GM19455 (cell line): ENCODE results near the gene DUXA.
"Not testable (repeated sequence)": the region's sequence is repeated elsewhere in the genome, so short reads cannot be mapped to it uniquely, and the experiment has no call there.

ENCODE experiments used
- ATAC-seq: cut with Tn5 transposase; IDR thresholded peaks from one replicate; pipeline ENCODE4 v1.9.1; 2021; ENCODE audit not compliant: unreplicated experiment

Gene DUXA

GRCh38 chr19:57167385-57167784 is at the start of gene DUXA:
Gene DUXA (minus strand): TSS chr19:57167485. CDS start chr19:57167443, 42 bp downstream.
- ATAC-seq = no peak

- ATAC-seq = no peak
Observed at GRCh38 chr19:57212109-57212508, 44.8 kb upstream of the DUXA start.

GRCh38 chr19:57210381-57210780 is 43.1 kb upstream of the DUXA start:
- ATAC-seq = no peak

DNA sequence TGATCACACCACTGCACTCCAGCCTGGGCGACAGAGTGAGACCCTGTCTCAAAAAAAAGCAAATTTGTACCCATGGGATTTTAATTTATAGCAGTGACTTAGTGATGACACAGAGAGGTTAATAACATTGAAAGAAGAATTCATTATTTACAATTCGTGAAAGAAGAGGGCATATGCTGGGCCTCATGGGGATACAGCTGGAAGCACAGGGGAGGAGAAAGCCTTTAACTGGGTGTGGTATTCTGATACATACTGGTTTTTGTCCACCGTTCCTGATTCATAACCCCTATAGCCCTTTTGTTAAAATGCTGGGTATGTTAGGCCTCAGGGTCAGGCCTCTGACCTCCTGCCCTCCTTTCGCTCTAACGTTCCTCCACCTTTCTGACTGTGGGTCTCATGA is 34.9 kb upstream of the DUXA start:
- ATAC-seq = no peak

- not testable (repeated sequence) for ATAC-seq
Observed at GRCh38 chr19:57197874-57198273, 30.6 kb upstream of the DUXA start.

GRCh38 chr19:57192993-57193392 is 25.7 kb upstream of the DUXA start:
- ATAC-seq = no peak

DNA sequence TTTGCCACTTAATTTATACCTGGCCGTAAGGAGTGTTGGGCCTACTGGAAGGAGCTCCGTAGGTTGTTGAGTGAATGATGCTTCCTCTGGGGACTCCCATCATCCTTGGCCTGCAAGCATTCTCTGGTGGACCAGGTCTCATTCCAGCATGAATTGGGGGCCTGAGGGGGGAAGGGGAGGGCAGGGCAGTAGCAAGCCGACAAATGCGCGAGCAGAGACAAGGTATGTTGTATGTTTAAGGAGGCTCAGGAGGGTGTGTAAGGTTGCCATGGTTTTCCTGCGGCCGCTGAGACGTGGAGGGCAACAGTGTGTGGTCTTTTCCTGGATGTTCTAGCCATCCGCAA is 24.8 kb upstream of the DUXA start:
- no peak for ATAC-seq

- peak; percentile 95 for ATAC-seq
Observed at GRCh38 chr19:57191141-57192076, 24.1 kb upstream of the DUXA start, which contains the start of gene ZNF264. Gene ZNF264 (plus strand): TSS chr19:57191500. CDS start chr19:57191914, 414 bp downstream.

GRCh38 chr19:57190301-57190700 is 23.0 kb upstream of the DUXA start:
- ATAC-seq = no peak

DNA sequence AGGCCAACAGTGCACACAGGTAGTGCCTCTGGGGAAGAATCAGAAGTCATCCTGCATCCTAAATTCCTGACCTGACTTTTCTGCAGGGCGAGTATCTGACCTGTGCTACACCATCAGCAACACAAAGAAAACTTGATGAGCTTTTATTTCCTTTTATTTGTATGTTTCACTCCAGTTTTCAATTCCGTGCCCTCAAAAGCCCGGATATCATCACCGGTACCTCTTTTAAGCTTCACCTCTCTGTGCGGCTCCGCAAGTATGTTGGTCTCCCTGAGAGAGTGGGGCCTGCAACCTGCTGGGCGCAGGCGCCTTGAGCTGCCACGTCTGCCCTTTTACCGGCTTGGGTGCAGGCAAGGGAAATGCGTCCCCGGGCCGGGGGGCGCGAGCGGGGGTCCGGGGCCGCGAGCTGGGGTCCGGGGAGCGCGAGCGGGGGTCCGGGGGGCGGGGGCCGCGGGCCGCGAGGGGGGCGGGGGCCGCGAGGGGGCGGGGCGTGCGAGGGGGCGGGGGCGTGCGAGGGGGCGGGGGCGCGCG is 4.3 kb upstream of the DUXA start:
- ATAC-seq = no peak

DNA sequence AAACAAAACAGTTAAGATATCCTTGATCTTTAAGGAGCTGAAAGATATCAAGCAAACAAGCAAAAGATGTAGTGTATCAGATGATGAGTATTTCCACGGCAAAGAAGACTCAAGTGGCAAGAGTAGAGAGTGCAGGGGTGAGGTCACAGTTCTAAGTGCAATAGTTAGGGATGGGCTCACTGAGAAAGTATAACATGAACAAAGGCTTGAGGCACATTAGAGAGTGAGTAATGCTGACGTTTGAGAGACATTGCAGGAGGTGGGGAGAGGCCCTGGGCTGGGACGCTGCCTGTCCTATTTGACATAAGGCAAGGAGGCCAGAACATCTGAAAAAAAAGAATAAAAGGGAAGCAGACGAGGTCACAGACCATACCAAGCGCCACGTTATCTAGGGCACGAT is 1.4 kb downstream of the DUXA start:
- no peak for ATAC-seq

GRCh38 chr19:57161985-57162539 is 5.2 kb downstream of the DUXA start:
- ATAC-seq = no peak

GRCh38 chr19:57152921-57153320 is 14.4 kb downstream of the DUXA start:
- no peak for ATAC-seq

DNA sequence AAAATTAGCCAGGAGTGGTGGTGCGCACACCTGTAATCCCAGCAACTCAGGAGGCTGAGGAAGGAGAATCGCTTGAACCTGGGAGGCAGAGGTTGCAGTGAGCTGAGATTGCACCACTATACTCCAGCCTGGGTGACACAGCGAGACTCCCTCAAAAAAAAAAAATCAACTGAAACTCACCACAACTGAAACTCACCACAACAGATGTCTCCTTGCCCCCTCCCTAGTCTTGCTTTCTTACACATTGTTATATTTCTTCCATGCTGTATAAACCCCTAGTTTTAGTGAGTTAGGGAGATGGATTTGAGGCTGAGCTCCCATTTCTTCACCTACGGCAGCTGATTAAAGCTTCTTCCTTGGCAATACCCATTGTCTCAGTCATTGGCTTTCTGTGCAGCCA is 25.6 kb downstream of the DUXA start:
- no peak for ATAC-seq

DNA sequence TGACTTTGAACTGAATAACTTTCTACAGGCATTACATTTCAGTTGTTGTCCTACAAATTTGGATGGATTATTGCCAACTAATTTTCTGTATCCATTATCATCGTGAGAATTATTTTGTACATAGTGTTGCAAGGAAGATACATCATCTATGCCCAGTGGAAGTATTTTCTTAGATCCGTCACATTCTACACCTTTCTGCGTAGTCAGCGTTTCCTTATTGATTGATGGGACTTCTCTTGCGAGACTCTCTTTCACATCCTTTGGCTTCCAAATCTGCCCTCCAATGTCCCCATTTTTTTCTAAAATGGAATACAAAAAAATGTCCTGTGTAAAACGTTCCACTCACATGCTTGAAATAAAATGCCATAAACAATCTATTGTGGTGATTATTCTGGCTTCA is 31.5 kb downstream of the DUXA start:
- ATAC-seq = no peak

GRCh38 chr19:57127403-57127802 is 39.9 kb downstream of the DUXA start:
- not testable (repeated sequence) for ATAC-seq

DNA sequence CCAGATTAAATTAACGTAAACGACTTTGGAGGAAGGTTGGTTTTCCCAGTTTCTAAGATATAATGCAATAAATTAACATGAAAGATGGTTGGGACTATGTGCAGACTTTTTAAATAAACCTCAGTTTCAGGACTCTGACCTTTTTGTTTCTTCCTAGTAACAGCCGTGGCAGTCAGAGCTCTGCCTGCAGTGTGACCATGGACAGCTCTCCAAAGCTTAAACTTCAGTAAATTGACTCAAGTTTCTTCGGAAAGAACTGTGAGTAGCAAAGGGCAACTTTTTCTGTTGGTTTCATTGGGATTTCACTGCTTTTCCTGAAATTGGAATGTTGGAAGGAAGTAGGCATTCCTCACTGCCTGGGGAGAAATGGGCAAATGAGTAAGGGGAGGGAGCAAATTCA is 43.4 kb downstream of the DUXA start:
- ATAC-seq = no peak

DNA sequence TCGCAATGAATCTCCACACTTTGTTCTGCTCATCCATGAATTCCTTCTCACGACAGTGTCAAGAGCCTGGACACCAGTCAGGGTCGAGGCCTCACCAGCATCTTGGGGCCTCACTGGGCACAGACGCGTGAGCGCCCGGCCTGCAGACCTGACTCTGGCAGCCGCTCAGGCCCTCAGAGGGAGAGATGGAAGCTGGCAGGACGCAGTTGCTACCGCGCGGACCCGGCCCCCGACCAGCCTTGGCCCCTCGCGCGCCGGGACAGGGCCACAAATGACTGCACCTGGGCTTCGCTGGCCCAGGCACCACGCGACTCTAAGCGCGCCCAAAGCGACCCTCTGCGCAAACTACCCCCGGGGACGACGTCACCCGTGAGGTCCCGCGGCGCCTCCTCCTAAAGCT is 48.4 kb downstream of the DUXA start:
- no peak for ATAC-seq

DNA sequence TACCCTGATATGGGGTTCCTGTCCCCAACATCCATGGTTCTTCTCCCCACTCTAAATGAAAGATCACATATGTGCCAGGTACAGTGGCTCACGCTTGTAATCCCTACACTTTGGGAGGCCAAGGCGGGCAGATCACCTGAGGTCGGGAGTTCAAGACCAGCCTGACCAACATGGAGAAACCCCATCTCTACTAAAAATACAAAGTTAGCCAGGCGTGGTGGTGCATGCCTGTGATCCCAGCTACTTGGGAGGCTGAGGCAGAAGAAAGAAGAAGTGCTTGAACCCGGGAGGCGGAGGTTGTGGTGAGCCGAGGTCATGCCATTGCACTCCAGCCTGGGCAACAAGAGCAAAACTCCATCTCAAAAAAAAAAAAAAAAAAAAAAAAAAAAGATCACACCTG is 53.8 kb downstream of the DUXA start:
- ATAC-seq = not testable (repeated sequence)

GRCh38 chr19:57111329-57111644 is 56.0 kb downstream of the DUXA start:
- ATAC-seq = no peak

DNA sequence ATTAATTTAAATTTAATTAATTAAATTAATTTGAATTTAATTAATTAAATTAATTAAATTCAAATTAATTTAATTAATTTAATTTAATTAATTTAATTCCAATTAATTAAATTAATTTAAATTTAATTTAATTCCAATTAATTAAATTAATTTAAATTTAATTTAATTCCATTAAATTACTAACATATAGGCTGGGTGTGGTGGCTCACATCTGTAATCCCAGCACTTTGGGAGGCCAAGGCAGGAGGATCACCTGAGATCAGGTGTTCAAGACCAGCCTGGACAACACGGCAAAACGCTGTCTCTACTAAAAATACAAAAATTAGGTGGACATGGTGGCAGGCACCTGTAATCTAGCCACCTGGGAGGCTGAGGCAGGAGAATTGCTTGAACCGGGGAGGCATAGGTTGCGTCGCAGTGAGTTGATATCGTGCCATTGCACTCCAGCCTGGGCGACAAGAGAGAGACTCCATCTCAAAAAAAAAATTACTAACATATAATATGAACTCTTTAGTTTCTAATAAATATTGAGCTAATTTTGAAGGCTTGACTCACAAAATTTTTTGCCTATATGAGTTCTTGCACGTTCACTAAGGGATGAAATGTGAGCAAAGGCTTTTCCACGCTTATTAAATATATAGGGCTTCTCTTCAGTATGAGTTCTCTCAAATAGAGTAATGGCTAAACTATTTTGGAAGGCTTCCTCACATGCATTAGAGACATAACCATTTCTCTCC is 56.5 kb downstream of the DUXA start:
- ATAC-seq = no peak
